HG02970 (cell line): Measurements from ENCODE around the gene PITRM1.

Experiments used
- ATAC-seq: cut with Tn5 transposase; IDR thresholded peaks from one replicate; pipeline ENCODE4 v1.9.1; 2021; ENCODE audit warnings: mild to moderate bottlenecking, moderate library complexity, moderate number of reproducible peaks; ENCODE audit not compliant: unreplicated experiment, low FRiP score

The PITRM1 gene

DNA sequence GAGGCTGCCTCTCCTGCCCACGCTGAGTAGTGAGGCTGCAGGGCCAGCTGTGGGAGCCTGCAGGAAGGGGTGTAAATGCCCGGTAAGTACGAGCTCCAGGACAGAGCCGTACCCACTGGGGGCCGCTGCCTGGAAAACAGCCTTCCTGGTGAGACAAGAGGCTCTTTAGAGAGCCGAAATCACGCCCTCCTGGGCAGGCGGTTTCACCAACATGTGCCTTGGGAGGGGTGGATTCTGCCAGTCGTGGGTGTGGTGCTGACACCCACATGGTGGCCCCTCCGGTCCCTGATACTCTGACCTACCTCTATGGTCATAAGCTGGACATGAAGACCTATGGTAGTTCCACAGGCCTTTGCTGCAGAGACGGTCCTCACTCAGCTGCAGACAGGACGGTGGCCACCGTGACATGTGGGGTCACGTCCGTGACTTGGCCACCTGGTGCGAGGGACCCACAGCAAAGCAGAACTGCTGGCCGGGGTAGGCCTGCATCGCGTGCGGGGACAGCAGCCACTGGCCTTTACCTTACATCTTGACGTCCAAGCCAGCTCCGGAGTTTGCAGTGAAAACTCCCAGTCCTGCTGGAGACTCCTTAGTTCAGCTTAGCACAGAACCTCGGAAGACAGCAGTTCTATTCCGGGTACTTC is 46.9 kb downstream of the PITRM1 start:
- no peak for ATAC-seq

- no peak for ATAC-seq
Measured at GRCh38 chr10:3124412-3125175, 48.0 kb downstream of the PITRM1 start.

DNA sequence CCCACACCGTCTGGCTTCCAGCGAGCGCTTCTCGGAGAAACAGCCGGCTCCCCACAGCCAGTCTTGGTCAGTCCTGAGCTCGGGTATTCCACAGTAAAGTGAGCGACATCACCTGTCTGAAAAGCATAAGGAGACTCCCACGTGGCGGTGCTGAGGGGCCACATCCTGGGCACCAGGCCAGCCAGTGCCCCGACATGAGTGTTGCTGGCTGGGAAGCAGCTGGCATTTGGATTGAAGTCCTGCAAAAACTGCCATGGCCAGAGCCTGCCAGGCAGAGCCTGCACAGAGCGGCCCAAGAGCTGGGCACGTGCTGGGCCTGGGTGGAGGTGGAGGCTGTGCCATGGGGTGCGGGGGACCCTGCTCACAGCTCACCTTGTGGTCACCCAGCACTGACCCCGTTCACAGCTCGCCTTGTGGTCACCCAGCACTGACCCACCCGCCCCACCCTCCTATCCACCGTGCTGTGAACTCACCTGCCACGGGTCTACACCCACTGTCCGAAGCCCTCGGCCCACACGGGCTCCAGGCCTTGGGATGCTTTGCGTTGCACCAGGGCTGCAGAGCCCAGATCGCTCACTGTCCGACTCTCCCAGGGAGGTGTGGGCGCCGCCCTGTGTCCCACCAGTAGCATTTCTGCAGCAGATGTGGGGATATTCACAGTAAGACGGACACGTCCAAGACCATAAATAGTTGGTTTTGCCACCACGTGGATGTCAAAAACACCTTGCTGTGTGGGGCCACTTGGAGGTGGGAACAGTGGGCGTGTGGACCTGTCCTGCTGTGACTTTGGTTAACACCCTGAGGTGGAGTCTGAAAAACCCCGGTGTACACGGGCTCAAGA is 48.8 kb downstream of the PITRM1 start:
- no peak for ATAC-seq

- ATAC-seq: no peak
Measured at GRCh38 chr10:3122486-3123205, 49.9 kb downstream of the PITRM1 start.

- ATAC-seq: no peak
Measured at GRCh38 chr10:3122034-3122433, 50.5 kb downstream of the PITRM1 start.

- no peak for ATAC-seq
Measured at GRCh38 chr10:3119796-3120459, 52.7 kb downstream of the PITRM1 start.

GRCh38 chr10:3118641-3119091 is 53.9 kb downstream of the PITRM1 start:
- no peak for ATAC-seq

GRCh38 chr10:3117486-3117885 is 55.1 kb downstream of the PITRM1 start:
- no peak for ATAC-seq

- no peak for ATAC-seq
Measured at GRCh38 chr10:3116508-3117100, 56.0 kb downstream of the PITRM1 start.

- ATAC-seq: no peak
Measured at GRCh38 chr10:3115685-3116084, 56.9 kb downstream of the PITRM1 start.

- ATAC-seq: no peak
Measured at GRCh38 chr10:3113343-3113720, 59.2 kb downstream of the PITRM1 start.

- no peak for ATAC-seq
Measured at GRCh38 chr10:3111621-3112163, 60.9 kb downstream of the PITRM1 start.

GRCh38 chr10:3110782-3111620 is 61.6 kb downstream of the PITRM1 start:
- ATAC-seq: no peak

- no peak for ATAC-seq
Measured at GRCh38 chr10:3109633-3110032, 62.9 kb downstream of the PITRM1 start.

DNA sequence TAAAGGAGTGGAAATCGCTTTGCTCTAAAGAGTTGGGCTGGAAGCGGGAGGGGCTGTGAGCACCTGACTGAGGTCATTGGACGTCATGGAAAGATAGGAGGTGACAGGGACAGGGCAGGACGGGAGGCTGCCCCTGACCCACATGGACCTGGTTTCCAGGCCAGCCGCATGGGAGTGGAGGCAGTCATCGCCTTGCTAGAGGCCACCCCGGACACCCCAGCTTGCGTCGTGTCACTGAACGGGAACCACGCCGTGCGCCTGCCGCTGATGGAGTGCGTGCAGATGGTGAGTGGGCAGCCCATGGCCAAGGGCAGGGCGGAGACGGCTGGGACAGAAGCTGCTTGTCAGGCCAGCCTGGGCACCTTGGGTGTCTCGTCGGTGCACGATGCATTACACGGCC is 63.4 kb downstream of the PITRM1 start:
- ATAC-seq: no peak

DNA sequence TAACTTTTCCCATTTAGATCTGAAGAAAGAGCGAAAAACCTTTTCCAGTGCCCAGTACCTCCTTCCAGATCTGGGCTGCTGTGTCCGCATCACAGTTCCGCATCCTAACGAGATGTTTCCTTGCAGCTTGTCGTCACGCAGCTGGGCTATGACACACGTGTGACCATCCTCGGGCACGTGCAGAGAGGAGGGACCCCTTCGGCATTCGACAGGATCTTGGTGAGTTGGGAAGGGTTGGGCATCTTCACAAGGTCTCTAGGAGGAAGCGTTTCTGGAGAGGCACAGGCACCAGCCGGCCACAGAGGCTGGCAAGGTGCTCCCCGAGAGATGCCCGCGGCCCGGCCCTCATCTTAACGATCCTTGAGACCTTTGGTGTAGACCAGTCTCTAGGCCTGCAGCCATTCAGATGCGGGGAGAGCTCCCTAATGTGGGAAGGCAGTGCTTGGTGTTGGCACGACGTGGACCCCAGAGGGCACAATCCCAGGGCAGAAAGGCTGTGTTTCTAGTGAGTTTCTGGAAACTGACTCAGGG is 63.9 kb downstream of the PITRM1 start:
- no peak for ATAC-seq

- no peak for ATAC-seq
Measured at GRCh38 chr10:3108033-3108432, 64.5 kb downstream of the PITRM1 start.

DNA sequence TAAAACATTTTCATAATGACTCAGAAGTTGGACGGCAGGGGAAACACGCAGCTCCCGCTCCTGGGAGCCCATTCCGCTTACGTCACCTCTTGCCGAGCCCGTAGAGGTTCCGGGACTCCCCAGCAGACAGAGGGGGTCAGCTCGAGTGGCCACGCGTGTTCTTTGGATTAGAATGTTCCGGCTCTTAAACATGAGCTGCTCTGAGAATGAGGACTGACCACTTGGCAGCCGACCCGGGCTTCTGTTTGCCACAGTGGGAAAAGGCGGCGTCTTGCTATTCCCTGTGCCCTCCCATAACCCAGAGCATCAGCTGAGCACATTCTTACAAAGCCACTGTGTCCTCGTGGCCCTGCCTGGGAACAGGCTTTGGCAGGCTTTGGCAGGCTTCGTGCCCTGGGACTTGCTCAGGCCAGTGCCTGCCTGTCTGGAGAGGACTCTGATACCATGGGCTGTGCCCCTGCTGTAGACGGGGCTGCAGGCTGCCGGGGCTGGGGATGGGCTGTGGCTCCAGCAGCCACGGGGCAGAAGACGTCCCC is 65.1 kb downstream of the PITRM1 start:
- ATAC-seq: no peak
